CD4-positive, alpha-beta T cell treated with Interleukin-4 for 1 hour (primary cell): ENCODE data around the gene PCED1A.
A peak's percentile ranks its signal among the peaks of the same experiment; 100 is the strongest.

ENCODE experiments used
- DNase-seq, 2 donors: peaks; one replicate each; pipeline ENCODE4 v3.0.0-alpha.2; 2020 to 2022

Gene PCED1A

DNA sequence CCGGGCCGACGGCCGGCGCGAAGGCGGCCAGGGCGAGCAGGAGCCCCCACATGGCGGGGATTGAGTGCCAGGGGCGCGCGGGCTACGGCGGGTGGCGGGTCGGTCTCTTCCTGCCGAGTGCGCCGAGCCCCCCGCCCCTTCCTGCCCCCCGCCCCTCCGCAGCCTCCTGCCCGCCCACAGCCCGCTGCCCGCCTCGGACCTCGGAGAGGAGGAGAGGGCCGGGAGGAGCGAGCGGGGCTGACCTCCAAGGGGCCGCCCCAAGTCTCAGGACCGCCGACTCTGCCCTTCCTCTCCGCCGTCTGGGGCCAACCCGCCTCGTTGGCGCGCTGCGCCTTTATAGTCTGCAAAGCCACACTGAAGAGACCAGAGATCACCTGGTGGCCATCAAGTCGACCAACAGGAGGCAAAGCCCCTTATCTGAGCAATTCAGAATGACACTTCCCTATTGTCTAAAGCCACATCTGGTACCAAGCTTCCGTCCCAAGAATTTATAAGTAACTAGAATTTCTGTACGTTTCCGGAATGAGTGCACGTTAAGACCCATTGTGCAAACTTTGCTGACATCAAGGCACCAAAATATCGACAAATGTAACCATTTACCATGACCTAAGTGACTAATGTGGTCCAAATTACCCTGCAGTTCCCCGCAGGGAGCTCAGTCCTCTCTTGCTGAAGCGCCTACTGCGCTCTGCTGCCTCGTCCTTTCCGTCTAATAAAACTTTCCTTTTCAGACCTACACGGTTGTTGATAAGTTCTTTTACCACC is 39.8 kb downstream of the PCED1A start, which contains the start of gene CPXM1:
Gene CPXM1 (minus strand): TSS at position 107 of the 765 bp plus-strand sequence. CDS start 55 bp downstream, at position 52.
- DNase-seq, result peak in 1 of 2 donors; percentile 3

GRCh38 chr20:2799688-2800520 is 40.6 kb downstream of the PCED1A start:
- DNase-seq, result peak in 1 of 2 donors; percentile 10

- DNase-seq, result no peak
Measured at GRCh38 chr20:2799271-2799670, 41.2 kb downstream of the PCED1A start.

GRCh38 chr20:2798814-2799213 is 41.6 kb downstream of the PCED1A start:
- DNase-seq, result no peak

GRCh38 chr20:2798095-2798805 is 42.2 kb downstream of the PCED1A start:
- no peak for DNase-seq

DNA sequence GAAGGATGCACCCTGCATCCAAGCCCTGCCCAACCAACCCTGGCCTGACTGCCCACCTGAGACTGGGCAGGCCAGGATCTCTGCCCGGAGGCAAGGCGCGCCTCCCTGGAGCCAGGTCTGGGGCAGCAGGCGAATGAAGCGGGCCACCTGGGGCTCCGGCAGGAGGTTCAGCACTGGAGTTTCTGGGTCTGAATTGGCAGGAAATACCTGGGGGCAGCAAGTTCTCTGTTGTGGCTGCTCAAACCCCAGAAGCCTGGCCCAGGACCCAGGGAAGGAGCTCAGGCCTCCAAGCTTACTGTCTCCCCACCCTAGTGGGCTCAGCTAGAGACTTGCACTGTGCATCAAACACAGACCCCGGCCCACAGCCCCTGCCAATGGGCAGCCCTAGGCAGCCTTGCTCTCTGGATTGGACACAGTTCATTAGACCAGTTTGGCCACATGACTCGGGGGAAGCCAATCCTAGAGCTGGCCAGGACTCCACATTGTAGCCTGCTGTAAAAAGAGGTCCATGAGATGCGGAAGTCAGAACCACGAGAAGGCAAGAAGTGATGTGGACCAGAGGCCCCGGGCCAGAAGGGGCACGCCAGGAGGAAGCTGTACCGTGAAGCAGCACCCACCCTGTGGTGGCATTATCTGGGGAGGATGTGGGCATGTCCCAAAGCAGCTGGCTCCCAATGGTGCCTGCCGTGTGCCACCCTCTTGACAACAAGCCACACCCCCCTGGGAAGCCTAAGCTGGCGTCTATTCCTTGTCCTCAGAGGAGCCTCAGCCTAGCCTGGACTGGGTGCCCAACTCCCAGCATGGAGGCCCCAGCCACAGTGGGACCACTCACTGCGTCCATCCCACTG is 43.1 kb downstream of the PCED1A start:
- no peak for DNase-seq

DNA sequence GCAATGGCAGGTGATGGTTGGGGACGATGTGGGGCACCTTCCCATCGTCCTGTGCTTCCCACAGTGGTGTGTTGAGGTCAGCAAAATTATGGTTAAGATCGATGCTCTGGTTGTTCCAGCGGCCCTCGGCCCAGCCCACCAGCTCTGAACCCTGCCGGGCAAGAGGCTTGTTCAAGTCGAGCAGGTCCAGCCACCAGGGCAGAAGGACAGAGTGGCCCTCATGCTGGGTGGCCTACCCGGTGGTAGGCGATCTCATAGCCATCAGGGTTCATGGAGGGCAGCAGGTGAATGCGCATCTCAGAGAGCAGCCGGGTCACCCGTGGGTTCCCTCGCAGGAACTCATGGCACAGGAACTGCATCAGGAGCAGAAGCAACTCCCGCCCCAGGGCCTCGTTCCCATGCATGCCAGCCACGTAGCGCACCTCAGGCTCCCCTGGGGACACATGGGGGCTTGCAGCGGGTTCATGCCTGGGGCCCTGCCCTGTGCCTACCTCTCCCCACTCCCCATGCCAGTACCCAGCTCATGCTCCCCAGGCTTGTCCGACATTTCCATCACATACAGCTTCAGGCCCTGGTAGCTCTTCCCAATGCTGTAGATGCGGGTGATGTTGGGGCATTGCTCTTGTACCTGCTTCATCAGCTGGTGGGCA is 44.3 kb downstream of the PCED1A start:
- DNase-seq, result no peak

GRCh38 chr20:2795451-2795850 is 45.0 kb downstream of the PCED1A start:
- DNase-seq, result no peak

DNA sequence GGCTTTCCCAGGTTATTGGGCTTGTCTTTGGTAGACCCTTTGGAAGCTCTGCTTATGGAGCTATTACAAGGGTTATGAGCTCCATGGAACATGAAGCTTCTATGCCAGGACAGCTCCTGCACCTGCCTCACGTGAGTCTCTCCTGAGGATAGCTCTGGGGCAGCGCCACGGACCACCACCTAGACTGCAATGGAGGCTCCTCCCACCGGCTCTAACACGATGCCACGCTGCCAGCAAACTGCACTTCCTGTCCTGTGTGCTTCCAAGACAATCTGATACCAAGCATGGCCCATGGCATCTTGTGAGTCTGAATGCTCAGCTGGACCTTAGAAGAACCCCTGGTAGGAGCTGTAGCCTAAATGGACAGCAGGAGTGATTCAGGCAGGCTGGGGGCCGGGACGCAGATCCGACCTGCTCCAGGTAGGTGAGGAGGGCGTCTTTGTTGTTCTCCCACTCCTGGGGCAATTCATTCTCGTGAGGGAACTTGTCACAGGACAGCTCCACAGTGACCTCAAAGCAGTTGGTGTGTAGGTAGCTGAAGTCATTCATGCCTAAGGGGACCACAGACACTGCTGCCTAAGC is 45.5 kb downstream of the PCED1A start:
- no peak for DNase-seq

DNA sequence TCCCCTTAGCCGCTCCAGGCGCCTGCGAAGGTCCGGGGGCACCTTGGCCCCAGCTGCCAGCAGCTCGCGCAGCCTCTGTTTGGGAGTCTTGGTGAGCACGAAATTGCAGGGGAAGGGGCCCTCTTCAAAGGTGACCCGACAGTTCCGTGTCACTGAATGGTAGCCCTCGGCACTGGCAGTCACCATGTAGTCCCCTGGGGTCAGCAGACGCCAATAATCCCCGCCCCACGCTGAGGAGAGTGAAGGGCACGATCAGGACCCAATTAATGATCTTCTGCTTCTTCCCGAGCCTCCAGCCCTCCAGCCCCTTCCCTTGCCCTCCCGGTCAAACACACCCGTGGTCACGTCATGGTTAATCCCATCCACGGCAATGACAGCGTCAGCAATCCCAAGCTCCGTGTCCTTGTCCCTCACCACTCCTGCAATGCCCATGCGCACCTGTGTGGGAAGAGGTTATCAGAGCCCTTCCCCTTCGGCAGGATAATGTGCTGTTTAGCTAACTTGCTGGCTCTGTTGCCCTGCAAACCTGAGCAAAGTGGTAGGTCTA is 46.2 kb downstream of the PCED1A start:
- no peak for DNase-seq

DNA sequence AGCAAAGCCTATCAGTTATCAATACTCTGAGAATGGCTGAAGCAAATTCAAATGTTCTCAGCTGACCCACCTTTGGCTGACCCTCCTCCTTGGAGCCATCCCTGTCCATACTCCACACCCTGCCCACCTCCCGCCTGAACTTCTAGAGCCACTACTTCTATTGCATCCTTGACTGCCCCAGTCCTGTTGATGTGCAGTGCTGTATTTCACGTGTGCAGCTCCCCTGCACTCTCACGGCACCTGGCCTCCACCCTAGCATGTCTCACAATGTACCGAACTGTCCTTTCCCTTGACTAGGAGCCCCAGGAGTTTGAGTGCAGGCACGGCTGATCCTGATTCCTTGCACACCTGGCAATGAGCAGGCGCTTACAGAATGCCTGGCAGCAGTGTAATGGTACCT is 47.0 kb downstream of the PCED1A start:
- no peak for DNase-seq
